Right lobe of liver (tissue), 4 donors: ENCODE data around the gene MFRP.

Experiments used
- POLR2A ChIP-seq: fragments of 450-650 bp; IDR thresholded peaks from one replicate; pipeline ENCODE4 v1.6.1; 2017; ENCODE audit warnings: antibody characterized with exemption, mild to moderate bottlenecking
- TF ChIP-seq, protein P1 (sequence below), 4 donors: fragments of 200-600 bp in 3 of 4; fragments of 450-650 bp in 1 of 4; IDR thresholded peaks; one replicate each; pipeline versions ENCODE4 v1.5.1 to v1.8.0; 2016 to 2022; ENCODE audit warnings: antibody characterized with exemption in 4 of 4, mild to moderate bottlenecking in 2 of 4
- donor health status: DM: no; HTN: no; CAD: no.
- donor health status: DM: no; HTN: no; CAD: no.
- donor health status: DM: no; HTN: yes; CAD: no.

GRCh38 chr11:119338965-119339588, 7.4 kb downstream of the MFRP start:
- TF ChIP-seq, protein P1, sequence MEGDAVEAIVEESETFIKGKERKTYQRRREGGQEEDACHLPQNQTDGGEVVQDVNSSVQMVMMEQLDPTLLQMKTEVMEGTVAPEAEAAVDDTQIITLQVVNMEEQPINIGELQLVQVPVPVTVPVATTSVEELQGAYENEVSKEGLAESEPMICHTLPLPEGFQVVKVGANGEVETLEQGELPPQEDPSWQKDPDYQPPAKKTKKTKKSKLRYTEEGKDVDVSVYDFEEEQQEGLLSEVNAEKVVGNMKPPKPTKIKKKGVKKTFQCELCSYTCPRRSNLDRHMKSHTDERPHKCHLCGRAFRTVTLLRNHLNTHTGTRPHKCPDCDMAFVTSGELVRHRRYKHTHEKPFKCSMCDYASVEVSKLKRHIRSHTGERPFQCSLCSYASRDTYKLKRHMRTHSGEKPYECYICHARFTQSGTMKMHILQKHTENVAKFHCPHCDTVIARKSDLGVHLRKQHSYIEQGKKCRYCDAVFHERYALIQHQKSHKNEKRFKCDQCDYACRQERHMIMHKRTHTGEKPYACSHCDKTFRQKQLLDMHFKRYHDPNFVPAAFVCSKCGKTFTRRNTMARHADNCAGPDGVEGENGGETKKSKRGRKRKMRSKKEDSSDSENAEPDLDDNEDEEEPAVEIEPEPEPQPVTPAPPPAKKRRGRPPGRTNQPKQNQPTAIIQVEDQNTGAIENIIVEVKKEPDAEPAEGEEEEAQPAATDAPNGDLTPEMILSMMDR (IDR thresholded peaks at IDR 0.05) = no peak
- TF ChIP-seq POLR2A = no peak
